Measurements from ENCODE around the gene NOS1. TPM values are rescaled to one million over a fixed set of nuclear protein-coding genes. Genes with fewer than 3 reads are reported as not detected.
A peak's percentile ranks its signal among the peaks of the same experiment; 100 is the strongest.

NOS1 gene
- total and polyA plus RNA-seq, 11 donors = 0.01 to 0.40 (median 0.10) TPM; not detected in 1

- ATAC-seq (no peak), DNase-seq (no peak)
- peaks cover 0 to 45% (median 10%) of the 10 kb centered on the region in 9 donors for H3K27me3 ChIP-seq
- intact Hi-C loops (cut with DNase I) = loop anchor here in 9 of 10 donors (5.0 to 10.0 kb wide), 6 partner anchors 153 to 643 kb away; no protein-coding TSS in a partner anchor
- WGBS, 4 donors = 67 to 77% (median 69%) methylated on average over 10 of the region's 10 CpGs
- no peaks in the 10 kb centered on the region for H3K4me1 ChIP-seq
- TF ChIP-seq CTCF (IDR thresholded peaks at IDR 0.05) (no peak), POLR2A (IDR thresholded peaks at IDR 0.05) (no peak)
- no peaks in the 10 kb centered on the region for H3K9me3 ChIP-seq
- no peak overlapping the region for H3K4me3 ChIP-seq
- H3K27ac ChIP-seq = no peak overlapping the region
- H3K36me3 ChIP-seq = no peaks in the 10 kb centered on the region
Measured at GRCh38 chr12:117214797-117215196, 146.6 kb downstream of the NOS1 start.

GRCh38 chr12:117213295-117213808 is 148.1 kb downstream of the NOS1 start:
- H3K4me1 ChIP-seq = no peaks in the 10 kb centered on the region
- ATAC-seq = no peak
- WGBS, 4 donors = 22 to 38% (median 28%) methylated on average over 2 of the region's 2 CpGs
- no peak overlapping the region for H3K4me3 ChIP-seq
- no peak for DNase-seq
- intact Hi-C loops (cut with DNase I) = loop anchor here in 9 of 10 donors (2.0 to 10.0 kb wide), 7 partner anchors 154 to 644 kb away; no protein-coding TSS in a partner anchor
- H3K9me3 ChIP-seq = no peaks in the 10 kb centered on the region
- H3K27me3 ChIP-seq = peaks cover 0 to 31% (median 8%) of the 10 kb centered on the region in 9 donors
- TF ChIP-seq POLR2A (IDR thresholded peaks at IDR 0.05) = no peak
- no peak for TF ChIP-seq CTCF (IDR thresholded peaks at IDR 0.05)
- no peak overlapping the region for H3K27ac ChIP-seq
- H3K36me3 ChIP-seq = no peaks in the 10 kb centered on the region

GRCh38 chr12:117212563-117213190 is 148.7 kb downstream of the NOS1 start:
- Histone ChIP-seq H3K27me3 (peaks cover 0 to 25% (median 5%) of the 10 kb centered on the region in 9 donors), H3K36me3 (no peaks in the 10 kb centered on the region), H3K4me1 (no peaks in the 10 kb centered on the region), H3K4me3 (no peak overlapping the region), H3K9me3 (no peaks in the 10 kb centered on the region), H3K27ac (no peak overlapping the region)
- WGBS, 4 donors = 15 to 18% (median 17%) methylated on average over 7 of the region's 7 CpGs
- TF ChIP-seq CTCF (IDR thresholded peaks at IDR 0.05) (peak in 11 of 12 donors; percentile 77 to 91 (median 85)), POLR2A (IDR thresholded peaks at IDR 0.05) (no peak)
- DNase-seq (peak in 4 of 5 donors; percentile 46 to 65 (median 54)), ATAC-seq (peak; percentile 61 to 84 (median 72))
- intact Hi-C loops (cut with DNase I) = loop anchor here in 9 of 10 donors (1.0 to 10.0 kb wide), 8 partner anchors 155 to 645 kb away; no protein-coding TSS in a partner anchor

- no peaks in the 10 kb centered on the region for H3K9me3 ChIP-seq
- H3K4me3 ChIP-seq = no peak overlapping the region
- H3K27ac ChIP-seq = no peak overlapping the region
- TF ChIP-seq CTCF (IDR thresholded peaks at IDR 0.05) (no peak), POLR2A (IDR thresholded peaks at IDR 0.05) (no peak)
- DNase-seq (no peak), ATAC-seq (no peak)
- H3K27me3 ChIP-seq = peaks cover 0 to 30% (median 3%) of the 10 kb centered on the region in 9 donors
- H3K36me3 ChIP-seq = no peaks in the 10 kb centered on the region
- no peaks in the 10 kb centered on the region for H3K4me1 ChIP-seq
- intact Hi-C loops (cut with DNase I) = loop anchor here in 9 of 10 donors (5.0 to 10.0 kb wide), 6 partner anchors 157 to 647 kb away; no protein-coding TSS in a partner anchor
- WGBS, 4 donors = 87 to 92% (median 90%) methylated on average over 6 of the region's 6 CpGs
Measured at GRCh38 chr12:117210266-117210918, 151.0 kb downstream of the NOS1 start.
